ENCODE data around the gene PDE2A.

DNA sequence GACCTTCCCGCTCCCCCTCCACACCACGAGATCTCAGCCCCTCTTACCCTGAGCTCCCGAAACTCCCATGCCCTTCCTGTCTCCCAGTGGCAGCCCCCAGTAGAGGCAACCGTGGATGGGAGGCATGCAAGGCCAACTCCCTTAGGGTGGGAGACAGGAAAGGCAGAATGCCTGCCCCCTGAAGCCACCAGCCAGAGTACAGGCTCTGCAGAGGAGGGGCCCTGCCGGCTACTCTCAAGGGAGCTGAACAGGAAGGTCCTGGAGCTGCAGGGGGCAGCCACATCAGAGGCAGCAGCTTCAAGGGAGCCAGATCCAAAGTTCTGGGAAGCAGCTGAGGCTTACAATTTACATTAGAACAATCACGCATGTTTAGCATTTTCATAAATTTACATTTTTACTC, 38.3 kb downstream of the PDE2A start:
- TF ChIP-seq, protein P1, sequence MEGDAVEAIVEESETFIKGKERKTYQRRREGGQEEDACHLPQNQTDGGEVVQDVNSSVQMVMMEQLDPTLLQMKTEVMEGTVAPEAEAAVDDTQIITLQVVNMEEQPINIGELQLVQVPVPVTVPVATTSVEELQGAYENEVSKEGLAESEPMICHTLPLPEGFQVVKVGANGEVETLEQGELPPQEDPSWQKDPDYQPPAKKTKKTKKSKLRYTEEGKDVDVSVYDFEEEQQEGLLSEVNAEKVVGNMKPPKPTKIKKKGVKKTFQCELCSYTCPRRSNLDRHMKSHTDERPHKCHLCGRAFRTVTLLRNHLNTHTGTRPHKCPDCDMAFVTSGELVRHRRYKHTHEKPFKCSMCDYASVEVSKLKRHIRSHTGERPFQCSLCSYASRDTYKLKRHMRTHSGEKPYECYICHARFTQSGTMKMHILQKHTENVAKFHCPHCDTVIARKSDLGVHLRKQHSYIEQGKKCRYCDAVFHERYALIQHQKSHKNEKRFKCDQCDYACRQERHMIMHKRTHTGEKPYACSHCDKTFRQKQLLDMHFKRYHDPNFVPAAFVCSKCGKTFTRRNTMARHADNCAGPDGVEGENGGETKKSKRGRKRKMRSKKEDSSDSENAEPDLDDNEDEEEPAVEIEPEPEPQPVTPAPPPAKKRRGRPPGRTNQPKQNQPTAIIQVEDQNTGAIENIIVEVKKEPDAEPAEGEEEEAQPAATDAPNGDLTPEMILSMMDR (IDR thresholded peaks at IDR 0.05), result no peak
- TF ChIP-seq EP300 (IDR thresholded peaks at IDR 0.05) (no peak), POLR2A (IDR thresholded peaks at IDR 0.05) (no peak), POLR2AphosphoS5 (IDR thresholded peaks at IDR 0.05) (no peak)

Data from upper lobe of left lung (tissue), 4 donors.